HG03159 (cell line): ENCODE results near the gene MYH7B.

ENCODE experiments used
- ATAC-seq: cut with Tn5 transposase; IDR thresholded peaks from one replicate; pipeline ENCODE4 v1.9.1; 2021; ENCODE audit warnings: mild to moderate bottlenecking, moderate library complexity; ENCODE audit not compliant: unreplicated experiment

Gene MYH7B

GRCh38 chr20:34974246-34974645, 18.6 kb downstream of the MYH7B start:
- no peak for ATAC-seq

DNA sequence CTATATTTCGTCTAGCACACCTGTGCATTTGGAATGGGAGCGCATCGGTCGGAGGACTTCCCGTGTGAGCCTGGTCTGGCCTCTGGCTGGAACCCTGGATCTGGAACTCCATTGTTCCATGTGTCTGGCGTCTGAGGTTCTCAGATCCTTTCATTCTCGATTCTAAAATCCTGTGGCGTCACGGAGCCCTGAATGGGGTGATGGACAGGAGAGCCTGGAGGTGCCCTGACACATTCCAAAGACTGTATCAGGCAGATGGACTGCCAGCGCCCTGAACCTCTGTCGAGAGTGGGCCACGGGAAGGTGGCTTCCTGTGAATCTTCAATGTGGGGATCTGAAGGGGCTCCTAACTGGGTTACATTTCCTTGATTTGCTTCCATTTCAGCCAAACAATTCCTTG, 20.6 kb downstream of the MYH7B start:
- no peak for ATAC-seq

GRCh38 chr20:34977365-34978091, 21.9 kb downstream of the MYH7B start:
- ATAC-seq = no peak

GRCh38 chr20:34978092-34978744, 22.6 kb downstream of the MYH7B start:
- ATAC-seq = no peak

DNA sequence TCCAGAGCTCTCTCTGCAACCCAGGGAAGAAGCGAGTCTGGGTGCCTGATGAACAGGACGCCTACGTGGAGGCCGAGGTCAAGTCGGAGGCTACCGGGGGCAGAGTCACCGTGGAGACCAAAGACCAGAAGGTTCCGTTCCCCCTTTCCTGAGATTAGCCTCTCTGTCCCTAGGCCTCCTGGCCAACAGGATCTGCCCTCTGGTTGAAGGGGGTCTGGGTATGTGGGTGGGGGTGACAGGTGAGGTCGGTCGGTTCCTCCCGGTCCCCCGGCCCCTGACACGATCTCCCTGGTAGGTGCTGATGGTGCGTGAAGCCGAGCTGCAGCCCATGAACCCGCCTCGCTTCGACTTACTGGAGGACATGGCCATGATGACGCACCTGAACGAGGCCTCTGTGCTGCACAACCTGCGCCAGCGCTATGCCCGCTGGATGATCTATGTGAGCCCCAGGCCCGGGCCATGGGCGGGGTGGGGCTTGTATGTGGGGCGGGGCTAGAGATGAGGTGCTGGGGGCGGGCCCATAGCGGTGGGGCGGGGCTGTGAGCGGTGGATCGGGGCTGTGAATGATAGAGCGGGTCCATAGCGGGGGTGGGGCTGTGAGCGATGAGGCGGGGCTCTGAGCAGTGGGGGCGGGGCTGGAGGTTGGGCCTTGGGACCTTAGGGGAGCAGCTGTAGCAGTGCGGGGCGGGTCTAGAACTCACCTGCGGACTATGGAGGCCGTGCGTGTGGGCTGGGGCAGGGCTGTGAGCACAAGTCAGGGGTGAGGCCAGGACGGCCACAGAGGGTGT, 23.9 kb downstream of the MYH7B start:
- no peak for ATAC-seq

- ATAC-seq = no peak
These were observed 25.0 kb downstream of the MYH7B start for GRCh38 chr20:34980543-34981233.

- no peak for ATAC-seq
These were observed 26.8 kb downstream of the MYH7B start for GRCh38 chr20:34982270-34983088.

DNA sequence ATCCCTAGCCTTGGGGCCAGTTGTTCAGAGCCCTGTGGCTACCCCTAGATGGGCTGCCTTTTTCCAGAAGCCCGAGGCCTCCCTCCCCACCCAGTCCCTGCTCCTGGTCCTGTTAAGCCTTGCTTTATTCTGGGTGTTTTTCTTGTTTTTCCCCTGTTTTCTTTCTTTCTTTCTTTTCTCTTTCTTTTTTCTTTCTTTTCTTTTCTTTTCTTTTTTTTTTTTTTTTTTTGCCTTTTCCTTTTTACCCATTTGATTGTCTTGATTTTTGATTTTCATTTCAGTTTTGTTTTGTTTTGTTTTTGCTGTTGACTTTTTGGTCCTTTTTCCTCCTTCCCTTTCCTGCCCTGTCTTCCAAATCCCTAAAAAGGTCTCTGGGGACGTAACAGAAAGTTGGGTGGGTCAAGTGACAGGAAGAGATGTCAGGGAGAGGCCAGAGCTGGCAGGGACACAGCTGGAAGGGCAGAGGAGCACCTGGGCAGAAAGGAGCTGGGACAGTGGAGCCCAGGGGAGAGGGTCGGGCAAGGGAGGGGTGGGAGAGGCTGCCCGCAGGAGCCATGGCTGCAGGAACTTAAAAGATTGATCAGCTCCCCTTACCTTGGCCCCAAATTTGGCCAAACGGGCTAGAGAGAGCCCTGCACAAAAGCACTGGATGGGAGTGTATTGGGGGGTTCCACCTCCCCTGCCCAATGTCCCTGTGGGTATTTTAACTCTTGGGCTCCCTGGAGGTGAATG, 27.6 kb downstream of the MYH7B start:
- no peak for ATAC-seq

GRCh38 chr20:34983995-34984735, 28.5 kb downstream of the MYH7B start:
- no peak for ATAC-seq

DNA sequence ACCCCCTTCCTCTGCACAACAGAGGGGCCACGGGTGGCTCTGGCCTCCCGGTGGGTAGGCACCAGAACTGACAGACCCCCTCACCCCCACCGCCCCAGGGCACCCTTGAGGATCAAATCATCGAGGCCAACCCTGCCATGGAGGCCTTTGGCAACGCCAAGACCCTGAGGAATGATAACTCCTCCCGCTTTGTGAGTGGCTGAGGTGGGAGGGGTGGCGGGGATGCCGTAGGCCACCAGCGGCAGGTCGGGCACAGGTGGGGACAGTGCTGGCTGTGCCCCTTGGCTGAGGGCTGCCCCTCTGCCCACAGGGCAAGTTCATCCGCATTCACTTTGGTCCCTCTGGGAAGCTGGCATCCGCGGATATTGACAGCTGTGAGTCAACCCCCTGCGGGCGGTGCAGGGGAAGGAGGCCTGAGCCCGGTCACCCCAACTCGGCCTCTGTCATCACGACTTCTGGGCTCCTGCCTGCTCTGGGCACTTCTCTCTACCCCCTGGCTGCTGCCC, 29.1 kb downstream of the MYH7B start:
- no peak for ATAC-seq

GRCh38 chr20:34985461-34986310, 30.0 kb downstream of the MYH7B start:
- no peak for ATAC-seq

GRCh38 chr20:34986311-34987287, 30.9 kb downstream of the MYH7B start:
- no peak for ATAC-seq

GRCh38 chr20:34987288-34988190, 31.9 kb downstream of the MYH7B start:
- no peak for ATAC-seq

DNA sequence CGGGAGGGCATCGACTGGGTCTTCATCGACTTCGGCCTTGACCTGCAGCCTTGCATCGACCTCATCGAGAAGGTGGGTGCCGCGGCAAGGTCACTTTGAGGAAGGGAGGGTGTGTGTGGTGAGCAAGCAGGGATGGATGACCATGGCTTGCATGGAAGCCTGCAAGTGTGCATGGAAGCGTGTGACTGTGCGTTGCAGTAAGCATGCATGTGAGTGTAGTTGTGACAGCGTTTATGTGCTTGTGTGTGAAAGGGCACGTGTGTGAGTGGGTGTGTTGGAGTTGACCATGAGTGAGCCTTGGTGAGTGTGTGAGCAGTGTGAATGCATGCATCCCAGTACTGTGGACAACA, 32.5 kb downstream of the MYH7B start:
- no peak for ATAC-seq

GRCh38 chr20:34989118-34989517, 33.5 kb downstream of the MYH7B start:
- no peak for ATAC-seq

DNA sequence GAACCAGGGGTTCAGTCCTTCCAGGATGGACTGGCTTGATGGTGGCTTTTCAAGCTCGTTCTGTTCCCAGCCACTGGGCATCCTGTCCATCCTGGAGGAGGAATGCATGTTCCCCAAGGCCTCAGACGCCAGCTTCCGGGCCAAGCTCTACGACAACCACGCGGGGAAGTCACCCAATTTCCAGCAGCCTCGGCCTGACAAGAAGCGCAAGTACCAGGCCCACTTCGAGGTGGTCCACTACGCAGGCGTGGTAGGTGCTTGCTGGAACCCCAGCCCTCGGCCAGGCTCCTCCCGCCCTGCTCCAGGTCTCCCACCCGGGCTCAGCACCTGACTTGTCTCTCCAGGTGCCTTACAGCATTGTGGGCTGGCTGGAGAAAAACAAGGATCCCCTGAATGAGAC, 34.0 kb downstream of the MYH7B start:
- no peak for ATAC-seq
